Measurements from ENCODE around the gene DAGLA.
A peak's percentile ranks its signal among the peaks of the same experiment; 100 is the strongest.

The DAGLA gene

DNA sequence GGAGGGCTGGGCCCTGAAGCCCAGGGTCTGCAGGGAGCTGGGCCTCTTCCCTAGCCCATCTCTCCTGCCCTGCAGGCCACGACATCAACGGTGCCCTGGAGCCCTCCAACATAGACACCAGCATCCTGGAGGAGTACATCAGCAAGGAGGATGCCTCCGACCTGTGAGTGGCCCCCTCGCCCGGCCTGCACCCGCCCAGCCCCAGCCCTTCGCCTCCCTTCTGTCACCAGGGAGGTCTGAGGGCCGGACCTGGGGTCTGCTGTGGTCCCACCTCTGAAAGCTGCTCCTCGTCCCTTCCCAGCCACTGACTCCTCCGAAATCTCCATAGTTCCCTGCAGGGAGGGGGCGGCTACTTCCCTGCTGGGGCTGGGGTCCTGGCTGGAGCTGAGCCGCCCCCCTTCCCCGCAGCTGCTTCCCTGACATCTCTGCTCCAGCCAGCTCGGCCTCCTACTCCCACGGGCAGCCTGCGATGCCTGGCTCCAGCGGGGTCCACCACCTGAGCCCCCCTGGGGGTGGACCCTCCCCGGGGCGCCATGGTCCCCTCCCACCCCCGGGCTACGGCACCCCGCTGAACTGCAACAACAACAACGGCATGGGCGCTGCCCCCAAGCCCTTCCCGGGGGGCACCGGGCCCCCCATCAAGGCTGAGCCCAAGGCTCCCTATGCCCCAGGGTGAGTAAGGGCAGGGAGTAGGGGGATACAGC is 85.5 kb downstream of the DAGLA start:
- DNase-seq (ENCODE audit: low read depth in 2 of 2), result no peak

DNA sequence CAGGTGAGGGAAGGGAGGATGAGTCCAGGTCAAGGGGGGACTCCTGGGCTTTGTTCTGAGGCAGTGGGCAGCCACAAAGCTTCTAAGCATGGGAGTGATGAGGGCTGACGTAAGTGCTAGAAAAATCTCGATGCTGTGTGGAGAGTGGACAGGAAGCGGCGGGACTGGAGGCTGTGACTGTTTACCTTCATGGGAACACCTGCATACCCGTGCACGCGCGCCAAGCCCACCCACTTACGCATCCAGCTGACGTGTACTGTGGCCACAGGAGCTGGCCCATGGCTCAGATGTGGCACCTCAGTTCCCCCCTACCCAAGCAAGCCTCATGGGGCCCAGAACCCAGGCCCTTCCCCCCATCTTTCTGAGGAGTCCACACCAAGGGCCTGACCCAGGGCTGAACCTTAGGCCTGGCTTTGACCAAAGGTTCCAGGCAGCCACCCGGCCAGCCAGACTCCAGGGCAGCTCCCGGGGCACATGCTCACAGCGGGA is 86.2 kb downstream of the DAGLA start:
- no peak for DNase-seq (ENCODE audit: low read depth in 2 of 2)

DNA sequence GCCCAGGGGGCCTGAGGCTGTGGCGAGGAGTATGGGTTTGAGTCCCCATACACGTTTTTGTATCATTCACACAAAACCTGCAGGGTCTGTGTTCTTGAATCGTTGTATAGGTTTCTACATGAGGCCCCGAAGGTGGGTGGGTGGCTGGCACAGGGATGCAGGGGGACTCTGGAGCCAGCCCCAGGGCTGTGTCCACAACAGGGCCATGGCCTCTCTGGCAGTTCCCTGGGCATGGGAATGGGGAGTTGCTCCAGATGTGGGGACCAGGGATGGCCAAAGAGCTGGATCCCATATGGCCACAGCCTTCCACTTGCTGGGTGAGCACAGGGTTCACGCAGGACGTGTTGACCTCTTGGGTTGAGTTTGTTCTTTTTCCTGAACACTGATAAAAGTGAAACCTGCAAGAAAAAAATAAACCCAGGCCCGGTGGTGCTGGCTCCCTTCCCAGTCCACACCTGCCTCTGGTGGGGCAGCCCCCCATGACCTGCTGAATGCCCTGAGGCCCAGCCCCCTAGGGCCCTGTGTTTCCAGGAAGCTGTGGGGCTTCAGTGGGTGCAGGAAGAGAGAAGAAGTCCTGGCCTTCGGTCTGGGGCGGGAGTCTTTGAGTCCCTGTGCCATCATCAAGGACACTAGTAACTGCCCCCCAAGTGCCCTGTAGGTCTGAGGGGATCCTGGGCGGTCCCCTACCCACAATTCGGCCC is 88.3 kb downstream of the DAGLA start:
- DNase-seq (ENCODE audit: low read depth in 2 of 2), result no peak

DNA sequence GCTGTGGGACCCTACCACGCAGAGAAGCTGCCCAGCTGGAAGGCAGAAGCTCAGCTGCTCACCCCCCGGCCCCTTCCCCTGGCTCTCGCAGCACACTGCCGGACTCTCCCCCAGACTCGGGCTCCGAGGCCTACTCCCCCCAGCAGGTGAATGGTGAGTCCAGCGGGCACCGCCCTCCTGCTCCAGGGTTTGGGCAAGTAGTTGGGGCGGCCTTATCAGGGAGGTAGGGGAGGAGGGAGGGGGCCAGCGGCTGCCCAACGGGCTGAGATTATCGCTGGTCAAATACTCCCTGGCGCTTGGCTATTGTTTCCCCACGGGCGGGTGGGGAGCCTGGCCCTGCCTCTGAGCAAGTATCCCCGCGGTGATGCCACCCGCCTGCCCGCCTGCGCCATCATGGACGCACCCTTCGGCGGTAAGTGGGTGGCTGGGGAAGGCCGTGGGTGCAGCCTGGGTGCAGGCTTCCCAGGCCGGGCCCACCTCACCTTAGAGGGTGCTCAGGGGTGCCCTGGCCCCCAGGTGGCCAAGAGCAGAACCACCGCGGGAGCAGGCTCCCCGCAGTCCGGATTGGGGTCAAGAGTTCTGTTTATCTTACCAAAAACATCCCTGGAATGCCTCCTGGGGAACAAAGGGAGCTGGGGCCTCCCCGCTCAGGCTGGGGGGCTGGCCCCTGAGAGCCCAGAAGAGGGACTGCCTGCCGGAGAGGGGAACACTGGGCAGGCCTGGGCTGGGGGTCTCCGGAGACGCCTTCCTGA is 89.2 kb downstream of the DAGLA start:
- no peak for DNase-seq (ENCODE audit: low read depth in 2 of 2)

DNA sequence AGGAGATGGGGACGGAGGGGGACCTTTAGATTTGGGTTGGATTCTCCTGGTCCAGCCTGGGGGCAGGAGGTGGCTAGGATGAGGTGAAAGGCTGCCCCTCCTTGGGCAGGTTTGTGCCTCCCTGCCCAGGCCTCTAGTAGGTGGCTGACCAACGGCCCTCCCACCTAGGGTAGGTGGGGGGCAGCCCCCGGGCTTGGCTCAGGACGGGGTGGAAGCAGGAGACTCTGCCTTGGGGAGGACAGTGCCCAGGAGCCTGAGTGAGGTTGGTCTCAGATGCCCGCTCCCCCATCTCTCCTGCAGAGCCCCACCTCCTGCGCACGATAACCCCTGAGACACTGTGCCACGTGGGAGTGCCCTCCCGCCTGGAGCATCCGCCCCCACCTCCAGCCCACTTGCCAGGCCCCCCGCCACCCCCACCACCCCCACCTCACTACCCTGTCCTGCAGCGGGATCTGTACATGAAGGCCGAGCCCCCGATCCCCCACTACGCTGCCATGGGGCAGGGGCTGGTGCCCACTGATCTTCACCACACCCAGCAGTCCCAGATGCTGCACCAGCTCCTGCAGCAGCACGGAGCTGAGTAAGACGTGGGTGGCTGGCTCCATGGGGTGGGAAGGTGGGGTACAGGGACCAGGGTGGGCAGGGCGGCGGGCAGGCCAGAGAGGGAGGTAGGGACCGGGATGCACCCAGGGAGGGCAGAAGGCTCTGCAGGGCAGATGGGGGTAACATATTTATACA is 89.9 kb downstream of the DAGLA start:
- DNase-seq (ENCODE audit: low read depth in 2 of 2), result no peak

DNA sequence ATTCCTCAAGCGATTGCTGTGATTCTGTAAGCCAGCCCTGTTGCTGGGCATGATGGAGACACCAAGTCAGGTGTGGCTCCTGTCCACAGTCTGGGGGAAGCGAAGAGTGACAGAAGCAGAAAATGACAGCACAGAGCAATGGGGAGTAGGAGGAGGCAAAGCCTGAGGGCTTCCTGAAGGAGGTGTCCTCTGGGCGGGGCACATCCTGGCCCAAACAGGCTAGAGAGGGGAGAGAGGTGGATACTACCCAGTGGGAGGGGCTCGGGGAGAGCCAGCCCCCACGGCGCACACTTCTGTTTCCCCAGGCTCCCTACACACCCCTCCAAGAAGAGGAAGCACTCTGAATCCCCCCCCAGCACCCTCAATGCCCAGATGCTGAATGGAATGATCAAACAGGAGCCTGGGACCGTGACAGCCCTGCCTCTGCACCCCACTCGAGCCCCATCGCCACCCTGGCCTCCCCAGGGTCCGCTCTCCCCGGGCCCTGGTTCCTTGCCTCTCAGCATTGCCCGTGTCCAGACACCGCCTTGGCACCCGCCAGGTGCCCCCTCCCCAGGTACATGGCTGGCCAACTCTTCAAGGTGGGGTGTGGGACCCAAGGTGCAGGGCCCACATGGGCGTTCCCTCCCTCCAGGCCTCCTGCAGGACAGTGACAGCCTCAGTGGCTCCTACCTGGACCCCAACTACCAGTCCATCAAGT is 91.2 kb downstream of the DAGLA start:
- DNase-seq (ENCODE audit: low read depth in 2 of 2), result no peak

DNA sequence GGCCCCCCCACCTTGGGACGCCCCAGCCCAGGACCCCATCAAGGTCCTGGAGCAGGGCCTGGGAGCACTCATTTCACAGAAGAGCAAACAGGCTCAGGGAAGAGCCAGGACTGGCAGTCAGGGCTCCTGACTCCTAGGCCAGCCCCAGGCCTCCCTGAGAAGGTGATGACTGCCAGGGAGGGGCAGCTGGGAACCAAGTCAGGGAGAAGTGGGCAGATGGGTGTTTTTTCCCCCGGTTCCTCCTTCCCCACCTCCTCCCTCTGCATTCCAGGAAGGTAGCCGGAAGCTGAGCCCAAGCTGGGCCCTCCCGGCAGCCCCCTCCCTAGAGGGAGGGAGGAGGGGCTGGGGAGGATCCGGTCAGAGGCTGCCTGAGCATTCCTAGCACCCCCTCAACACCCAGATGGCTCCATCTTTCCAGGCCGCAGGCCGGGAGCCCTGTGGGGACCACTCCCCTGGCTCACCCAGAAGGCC is 91.8 kb downstream of the DAGLA start:
- no peak for DNase-seq (ENCODE audit: low read depth in 2 of 2)

DNA sequence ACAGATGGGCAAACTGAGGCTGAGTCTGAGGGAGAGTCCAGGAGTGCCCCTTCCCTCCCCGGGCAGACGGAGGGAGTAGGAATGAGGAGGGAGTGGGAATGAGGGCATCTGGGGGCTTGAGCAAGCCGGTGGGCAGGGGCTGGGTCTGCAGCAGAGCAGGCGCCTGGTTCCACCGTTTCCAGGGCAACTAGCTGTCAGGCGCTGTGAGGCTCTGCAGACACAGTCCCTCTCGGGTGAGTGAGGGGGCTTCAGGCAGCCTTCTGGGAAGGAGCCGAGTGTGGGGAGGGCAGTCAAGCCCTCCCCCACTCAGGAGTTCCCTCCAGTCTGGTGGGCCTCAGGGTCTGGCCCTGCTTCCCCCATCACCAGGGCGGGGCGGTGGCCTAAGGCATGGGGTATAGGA is 93.2 kb downstream of the DAGLA start:
- no peak for DNase-seq (ENCODE audit: low read depth in 2 of 2)

DNA sequence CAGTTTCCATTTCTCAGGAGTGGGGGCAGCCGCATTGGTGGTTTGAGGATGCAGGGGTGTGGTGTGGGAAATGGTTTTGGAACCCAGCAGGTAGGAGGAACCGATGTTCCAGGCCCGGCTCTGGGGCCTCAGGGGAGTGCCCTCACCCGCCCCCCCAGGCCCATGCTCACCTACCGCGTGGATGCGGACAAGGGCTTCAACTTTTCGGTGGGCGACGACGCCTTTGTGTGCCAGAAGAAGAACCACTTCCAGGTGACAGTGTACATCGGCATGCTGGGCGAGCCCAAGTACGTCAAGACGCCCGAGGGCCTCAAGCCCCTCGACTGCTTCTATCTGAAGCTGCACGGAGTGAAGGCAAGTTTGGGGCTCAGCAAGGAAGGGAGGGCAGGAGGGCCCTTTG is 93.6 kb downstream of the DAGLA start:
- DNase-seq (ENCODE audit: low read depth in 2 of 2), result no peak

DNA sequence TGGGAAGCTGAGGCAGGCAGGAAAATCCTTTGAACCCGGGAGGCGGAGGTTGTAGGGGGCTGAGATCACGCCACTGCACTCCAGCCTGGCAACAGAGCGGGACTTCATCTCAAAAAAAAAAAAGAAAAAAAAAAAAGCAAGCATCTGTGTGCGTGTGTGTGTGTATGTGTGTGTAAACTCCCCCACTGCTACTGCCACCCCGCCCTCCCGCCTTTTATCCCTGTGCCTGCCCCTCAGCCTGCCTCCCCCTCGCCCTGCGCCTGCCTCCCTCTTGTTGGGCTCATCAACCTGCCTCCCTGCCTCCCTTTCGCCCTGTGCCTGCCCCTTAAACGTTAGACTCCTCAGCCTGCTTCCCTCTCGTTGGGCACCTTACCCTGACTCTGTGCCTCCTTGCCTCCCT is 94.2 kb downstream of the DAGLA start:
- DNase-seq (ENCODE audit: low read depth in 2 of 2), result no peak

DNA sequence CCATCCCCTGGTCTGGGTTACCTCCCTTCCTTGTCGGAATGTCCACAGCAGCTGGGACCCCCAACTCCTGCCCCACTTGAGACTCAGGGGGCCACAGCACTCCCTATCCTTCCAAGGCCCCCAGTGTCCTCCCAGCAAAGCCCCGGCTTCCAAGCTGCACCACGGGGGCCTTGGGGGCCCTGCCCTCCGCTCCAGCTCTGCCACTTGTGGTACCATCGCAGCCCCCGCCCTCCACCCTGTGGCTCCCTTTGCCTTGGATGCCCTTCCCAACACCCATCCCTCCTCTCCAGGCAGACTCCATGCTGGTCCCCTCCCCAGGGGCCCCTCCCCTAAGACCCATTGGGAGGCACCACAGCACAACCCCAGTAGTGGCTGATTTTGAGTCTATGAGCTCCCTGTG is 94.9 kb downstream of the DAGLA start:
- no peak for DNase-seq (ENCODE audit: low read depth in 2 of 2)

DNA sequence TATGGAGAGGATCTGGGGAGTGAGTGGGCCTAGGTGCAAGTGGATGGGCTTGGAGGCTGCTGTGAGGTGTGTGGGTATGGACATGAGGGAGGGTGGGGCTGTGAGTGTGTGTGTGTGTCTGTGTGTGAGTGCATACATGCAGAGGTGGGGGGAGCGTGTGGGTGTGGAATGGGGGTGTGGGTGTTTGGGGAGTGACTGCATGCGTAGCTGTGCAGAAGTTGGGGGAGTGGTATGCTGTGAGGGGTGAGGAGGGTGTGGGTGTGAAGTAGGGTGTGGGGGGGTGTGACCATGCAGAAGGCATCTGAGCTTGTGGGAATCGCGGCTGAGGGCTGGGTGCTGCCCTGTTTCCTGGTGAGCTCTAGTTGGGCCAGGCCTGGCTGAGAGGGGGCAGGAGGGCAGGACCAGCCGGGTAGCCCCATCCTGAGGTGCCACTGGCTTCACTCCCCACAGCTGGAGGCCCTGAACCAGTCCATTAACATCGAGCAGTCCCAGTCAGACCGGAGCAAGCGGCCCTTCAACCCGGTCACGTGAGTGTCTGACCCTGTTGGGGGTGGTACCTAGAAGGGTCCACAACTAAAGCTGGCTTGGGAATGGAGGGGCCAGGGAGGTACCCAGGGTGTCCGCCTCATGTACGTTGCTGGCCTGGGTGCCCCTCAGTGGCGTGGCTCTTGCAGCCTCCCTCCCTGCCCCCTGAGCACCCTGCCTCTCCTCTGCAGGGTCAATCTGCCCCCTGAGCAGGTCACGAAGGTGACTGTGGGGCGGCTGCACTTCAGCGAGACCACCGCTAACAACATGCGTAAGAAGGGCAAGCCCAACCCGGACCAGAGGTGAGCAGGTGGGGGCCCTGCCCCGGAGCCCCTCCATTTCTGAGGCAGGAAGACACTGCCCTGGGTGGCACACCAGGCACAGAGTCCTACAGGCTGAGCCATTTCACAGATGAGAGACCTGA is 95.7 kb downstream of the DAGLA start:
- no peak for DNase-seq (ENCODE audit: low read depth in 2 of 2)

DNA sequence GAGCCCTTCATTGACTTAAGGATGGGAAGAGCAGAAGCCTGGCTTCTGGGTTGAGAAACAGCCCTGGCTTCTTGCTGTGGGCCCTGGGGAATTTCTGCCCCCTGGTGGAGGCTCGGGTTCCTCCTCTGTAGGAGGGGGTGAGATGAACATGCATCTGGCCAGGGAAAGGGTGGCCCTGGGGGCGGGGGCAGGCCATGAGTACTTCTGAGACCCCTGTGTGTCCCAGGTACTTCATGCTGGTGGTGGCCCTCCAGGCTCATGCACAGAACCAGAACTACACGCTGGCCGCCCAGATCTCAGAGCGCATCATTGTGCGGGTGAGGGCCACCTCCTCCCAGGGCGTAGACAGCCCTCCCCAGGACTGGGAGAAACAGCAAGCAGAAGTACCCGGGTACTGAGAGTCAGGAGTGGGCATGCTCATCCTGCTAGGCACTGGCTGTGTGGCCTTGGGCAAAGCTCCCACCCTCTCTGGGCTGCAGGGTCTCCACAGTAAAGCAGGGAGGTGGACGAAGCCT is 96.4 kb downstream of the DAGLA start:
- peak; percentile 44 to 57 for DNase-seq (ENCODE audit: low read depth in 2 of 2)

DNA sequence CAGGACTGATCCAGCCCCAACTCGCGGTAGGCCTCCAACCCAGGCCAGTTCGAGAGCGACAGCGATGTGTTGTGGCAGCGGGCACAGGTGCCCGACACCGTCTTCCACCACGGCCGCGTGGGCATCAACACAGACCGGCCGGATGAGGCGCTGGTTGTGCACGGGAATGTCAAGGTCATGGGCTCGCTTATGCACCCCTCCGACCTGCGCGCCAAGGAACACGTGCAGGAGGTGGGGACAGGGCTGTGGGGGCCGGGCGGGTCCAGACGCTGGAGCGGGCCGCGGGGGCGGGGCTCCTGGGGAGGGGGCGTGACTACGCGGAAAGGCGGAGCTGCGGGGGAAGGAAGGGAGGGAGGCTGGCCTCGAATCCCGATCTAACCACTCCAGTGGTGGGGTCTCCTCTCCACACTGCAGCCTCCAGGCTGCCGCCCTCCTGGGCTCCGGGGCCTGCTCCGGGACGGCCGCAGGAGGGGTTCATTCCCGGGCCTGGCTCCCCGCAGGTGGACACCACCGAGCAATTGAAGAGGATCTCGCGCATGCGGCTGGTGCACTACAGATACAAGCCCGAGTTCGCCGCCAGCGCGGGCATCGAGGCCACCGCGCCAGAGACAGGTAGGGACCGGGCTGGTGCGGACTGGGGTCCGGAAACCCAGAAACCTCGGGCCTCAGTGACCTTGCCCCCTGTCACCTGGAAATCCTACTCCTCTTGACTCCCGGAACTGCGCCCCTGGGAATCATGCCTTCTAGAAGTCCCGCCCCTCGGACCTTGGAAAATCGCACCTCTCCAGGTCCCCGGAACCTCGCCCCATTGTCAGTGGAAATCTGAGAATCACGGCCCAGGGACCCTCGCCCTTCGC is 97.3 kb downstream of the DAGLA start:
- peak; percentile 53 to 55 for DNase-seq (ENCODE audit: low read depth in 2 of 2)

DNA sequence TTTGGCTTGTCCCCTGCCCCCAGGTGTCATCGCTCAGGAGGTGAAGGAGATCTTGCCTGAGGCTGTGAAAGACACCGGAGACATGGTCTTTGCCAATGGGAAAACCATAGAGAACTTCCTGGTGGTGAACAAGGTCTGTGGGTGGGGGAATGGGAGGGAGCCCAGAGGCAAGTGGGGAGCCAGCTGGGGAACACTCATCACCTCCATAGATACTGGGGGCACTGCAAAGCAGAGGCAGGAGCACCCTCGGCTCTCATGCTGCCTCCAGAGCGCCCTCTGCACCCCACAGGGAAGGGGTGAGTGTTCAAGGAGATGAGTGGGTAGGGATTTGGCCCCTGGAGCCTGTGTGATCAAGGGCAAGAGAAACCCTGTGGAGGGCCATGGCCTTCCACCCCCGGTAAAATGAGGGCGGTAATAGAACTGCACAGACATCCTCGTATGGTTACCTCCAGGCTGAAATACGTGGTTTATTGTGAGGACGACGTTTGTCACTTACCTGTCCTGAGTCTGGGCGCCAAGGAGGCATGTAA is 98.2 kb downstream of the DAGLA start:
- DNase-seq (ENCODE audit: low read depth in 2 of 2), result no peak

DNA sequence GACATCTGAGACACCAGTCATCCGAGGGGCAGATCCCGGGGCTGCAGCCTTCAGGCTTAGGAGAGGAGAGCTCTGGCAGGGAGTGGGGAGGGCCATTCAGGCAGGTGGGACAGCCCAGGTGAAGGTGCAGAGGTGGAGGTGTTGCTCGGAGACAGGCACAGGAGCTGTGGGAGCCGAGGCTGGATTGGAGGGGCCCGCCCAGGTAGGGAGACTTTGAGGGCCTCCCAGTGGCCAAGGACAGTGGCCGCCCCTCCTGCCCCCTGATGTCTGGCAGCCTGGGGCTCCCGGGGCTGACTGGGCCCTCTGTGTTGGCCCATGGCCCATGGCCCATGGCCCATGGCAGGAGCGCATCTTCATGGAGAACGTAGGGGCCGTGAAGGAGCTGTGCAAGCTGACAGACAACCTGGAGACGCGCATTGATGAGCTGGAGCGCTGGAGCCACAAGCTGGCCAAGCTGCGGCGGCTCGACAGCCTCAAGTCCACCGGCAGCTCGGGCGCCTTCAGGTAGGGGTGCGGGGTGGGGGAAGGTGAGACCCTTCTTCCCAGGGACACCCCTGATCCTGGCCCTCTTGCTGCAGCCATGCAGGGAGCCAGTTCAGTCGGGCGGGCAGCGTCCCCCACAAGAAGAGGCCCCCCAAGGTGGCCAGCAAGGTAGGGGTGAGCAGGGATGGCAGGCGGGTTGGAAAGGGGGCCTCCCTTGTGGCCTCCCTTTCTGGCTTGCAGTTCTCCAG is 98.9 kb downstream of the DAGLA start:
- DNase-seq (ENCODE audit: low read depth in 2 of 2), result no peak

DNA sequence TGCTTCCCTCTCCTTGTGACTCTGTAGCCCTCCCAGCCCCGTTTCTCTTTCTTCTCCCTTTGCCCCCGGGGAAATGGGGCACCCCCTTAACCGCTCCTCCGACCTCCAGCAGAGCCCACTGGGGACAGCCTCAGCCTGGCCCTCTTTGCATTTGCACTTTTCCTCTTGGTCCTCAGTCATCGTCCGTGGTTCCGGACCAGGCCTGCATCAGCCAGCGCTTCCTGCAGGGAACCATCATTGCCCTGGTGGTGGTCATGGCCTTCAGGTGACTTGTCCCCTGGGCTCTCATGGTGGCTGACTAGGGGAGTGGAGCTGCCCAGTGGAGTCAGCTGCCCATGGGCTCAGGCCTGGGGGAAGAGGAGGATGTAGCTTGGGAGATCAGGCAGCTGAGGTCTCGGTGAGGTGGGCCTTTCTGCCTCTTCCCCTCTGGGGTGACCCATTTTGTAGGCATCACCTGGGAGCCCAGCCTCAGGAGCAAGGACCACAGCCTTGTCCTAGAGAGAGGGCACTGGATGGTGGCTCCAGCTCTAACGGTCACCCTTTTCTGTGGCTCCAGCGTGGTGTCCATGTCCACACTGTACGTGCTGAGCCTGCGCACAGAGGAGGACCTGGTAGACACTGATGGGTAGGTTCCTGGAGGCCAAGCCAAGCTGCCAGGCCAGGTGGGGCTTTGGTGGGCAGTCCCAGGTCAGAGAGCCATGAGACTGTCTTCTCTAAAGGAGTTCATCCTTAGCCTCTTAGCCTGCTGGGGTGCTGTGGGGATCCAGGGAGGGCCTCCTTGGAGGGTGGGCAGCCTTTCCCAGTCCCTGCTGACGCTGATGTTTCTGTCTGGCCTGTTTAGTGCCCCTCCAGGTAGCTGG is 99.7 kb downstream of the DAGLA start:
- DNase-seq (ENCODE audit: low read depth in 2 of 2), result no peak

Data from activated CD4-positive, alpha-beta T cell treated with anti-CD3 and anti-CD28 coated beads for 24 hours (primary cell).